ENCODE data around the gene MAP7.

MAP7 gene

DNA sequence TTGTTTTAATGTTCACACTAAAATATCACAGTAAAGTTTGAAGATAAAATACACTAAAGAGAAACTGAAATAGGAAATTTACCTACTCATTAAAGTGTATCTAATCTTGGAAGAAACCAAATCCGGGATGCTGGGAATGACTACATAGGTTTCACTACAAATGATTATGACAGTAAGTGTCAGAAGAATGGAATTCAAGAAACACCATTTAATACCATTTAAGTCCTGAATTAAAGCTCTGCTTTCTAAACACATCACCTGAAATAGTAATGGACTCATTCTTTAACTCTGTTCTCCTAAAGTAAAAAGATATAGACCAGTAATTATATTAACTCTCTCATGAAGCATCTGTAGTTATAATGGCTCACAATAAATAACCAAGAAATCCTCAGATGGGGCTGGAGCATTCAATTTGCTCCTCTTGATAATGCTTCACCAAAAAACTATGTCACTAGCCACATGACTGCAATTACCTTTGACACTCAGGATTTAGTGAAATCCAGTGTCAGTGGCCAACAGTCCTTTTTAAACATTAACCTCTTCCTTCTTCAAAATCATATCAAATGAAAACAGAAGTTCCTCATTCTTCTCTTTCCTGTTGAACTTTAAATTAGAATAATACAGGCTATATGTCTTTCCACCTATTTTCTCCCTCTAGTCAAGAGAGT is 41.4 kb downstream of the MAP7 start:
- no peak overlapping the region for H3K4me3 ChIP-seq (ENCODE audit: low read depth, low read length)
- no peak for DNase-seq (ENCODE audit: low read depth)
- TF ChIP-seq MYC (IDR thresholded peaks at IDR 0.05; ENCODE audit: low read depth, low read length) (no peak), CTCF (IDR thresholded peaks at IDR 0.05; ENCODE audit: low read depth, low read length) (no peak), POLR2A (IDR thresholded peaks at IDR 0.05; ENCODE audit: extremely low read depth, insufficient read length) (no peak)
- TF ChIP-seq, protein P1, sequence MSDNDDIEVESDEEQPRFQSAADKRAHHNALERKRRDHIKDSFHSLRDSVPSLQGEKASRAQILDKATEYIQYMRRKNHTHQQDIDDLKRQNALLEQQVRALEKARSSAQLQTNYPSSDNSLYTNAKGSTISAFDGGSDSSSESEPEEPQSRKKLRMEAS (IDR thresholded peaks at IDR 0.05; ENCODE audit: low read depth, low read length) = no peak

DNA sequence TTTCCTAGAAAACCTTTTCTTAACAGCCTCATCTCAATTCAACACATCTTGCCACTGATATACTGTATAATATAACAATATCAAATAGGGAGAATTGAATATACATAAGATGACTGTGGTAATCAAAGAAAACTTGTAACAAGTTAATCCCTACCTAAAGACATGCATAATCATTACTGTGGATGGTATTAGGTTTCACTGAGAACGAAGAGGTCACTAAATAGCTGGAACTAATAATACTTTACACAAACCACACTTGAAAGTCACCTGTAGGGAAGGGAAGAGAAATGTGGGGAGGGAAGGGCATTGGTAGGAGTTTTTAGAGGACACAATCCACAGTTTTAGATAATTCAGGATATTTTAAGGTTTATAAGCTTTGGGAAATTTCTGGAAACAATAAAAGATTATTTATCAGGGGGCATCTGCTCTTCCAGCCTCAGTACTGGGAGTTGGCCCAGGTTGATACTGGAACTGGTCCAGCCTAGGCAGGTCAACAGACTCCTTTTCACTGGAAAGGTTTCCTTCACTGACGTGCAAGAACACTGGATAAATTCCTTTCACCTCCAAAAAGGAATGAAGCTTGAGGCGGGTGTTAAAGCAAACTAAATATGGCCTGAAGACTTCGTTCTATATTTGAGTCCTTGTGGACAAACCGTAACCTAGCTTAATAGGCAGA is 44.0 kb downstream of the MAP7 start:
- no peak overlapping the region for H3K4me3 ChIP-seq (ENCODE audit: low read depth, low read length)
- no peak for DNase-seq (ENCODE audit: low read depth)
- TF ChIP-seq MYC (IDR thresholded peaks at IDR 0.05; ENCODE audit: low read depth, low read length) = no peak
- no peak for TF ChIP-seq POLR2A (IDR thresholded peaks at IDR 0.05; ENCODE audit: extremely low read depth, insufficient read length)
- TF ChIP-seq, protein P1 (IDR thresholded peaks at IDR 0.05; ENCODE audit: low read depth, low read length) = no peak
- no peak for TF ChIP-seq CTCF (IDR thresholded peaks at IDR 0.05; ENCODE audit: low read depth, low read length)

- peak; percentile 30 for DNase-seq (ENCODE audit: low read depth)
- no peak overlapping the region for H3K4me3 ChIP-seq (ENCODE audit: low read depth, low read length)
- TF ChIP-seq, protein P1 (IDR thresholded peaks at IDR 0.05; ENCODE audit: low read depth, low read length) = no peak
- TF ChIP-seq POLR2A (IDR thresholded peaks at IDR 0.05; ENCODE audit: extremely low read depth, insufficient read length) (no peak), CTCF (IDR thresholded peaks at IDR 0.05; ENCODE audit: low read depth, low read length) (no peak), MYC (IDR thresholded peaks at IDR 0.05; ENCODE audit: low read depth, low read length) (no peak)
These were observed 46.8 kb downstream of the MAP7 start for GRCh38 chr6:136503303-136504029.

GRCh38 chr6:136502786-136503185 is 47.4 kb downstream of the MAP7 start:
- TF ChIP-seq MYC (IDR thresholded peaks at IDR 0.05; ENCODE audit: low read depth, low read length) (no peak), POLR2A (IDR thresholded peaks at IDR 0.05; ENCODE audit: extremely low read depth, insufficient read length) (no peak), CTCF (IDR thresholded peaks at IDR 0.05; ENCODE audit: low read depth, low read length) (no peak)
- TF ChIP-seq, protein P1 (IDR thresholded peaks at IDR 0.05; ENCODE audit: low read depth, low read length) = no peak
- no peak for DNase-seq (ENCODE audit: low read depth)
- H3K4me3 ChIP-seq (ENCODE audit: low read depth, low read length) = no peak overlapping the region

DNA sequence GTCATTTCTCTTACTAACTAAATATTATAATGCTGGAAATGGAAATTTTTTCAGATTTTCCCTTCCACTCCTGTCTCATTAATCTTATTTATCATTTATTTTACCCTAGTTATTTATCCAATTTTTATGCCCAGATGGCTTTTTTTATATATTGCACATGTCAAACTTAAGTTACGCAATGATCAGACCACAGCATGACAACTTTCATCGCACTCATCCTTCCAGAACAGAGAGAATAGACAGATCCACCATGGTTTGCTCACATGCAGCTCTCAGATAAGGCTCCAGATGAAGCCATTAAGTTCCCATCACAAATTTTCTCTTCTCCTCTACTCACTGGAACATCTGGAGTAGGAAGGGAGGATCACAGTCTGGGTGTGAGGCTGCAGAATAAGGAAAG is 48.7 kb downstream of the MAP7 start:
- H3K4me3 ChIP-seq (ENCODE audit: low read depth, low read length) = no peak overlapping the region
- TF ChIP-seq MYC (IDR thresholded peaks at IDR 0.05; ENCODE audit: low read depth, low read length) (peak; percentile 52), CTCF (IDR thresholded peaks at IDR 0.05; ENCODE audit: low read depth, low read length) (no peak), POLR2A (IDR thresholded peaks at IDR 0.05; ENCODE audit: extremely low read depth, insufficient read length) (no peak)
- TF ChIP-seq, protein P1 (IDR thresholded peaks at IDR 0.05; ENCODE audit: low read depth, low read length) = peak; percentile 40; the same call in 1 of the 2 replicates
- DNase-seq (ENCODE audit: low read depth) = peak; percentile 60

All from NB4 (cell line).